ENCODE data around the gene GALNT10. TPM values are rescaled to one million over a fixed set of nuclear protein-coding genes. Genes with fewer than 3 reads are reported as not detected.

Gene GALNT10
- total and polyA plus RNA-seq, 2 of the 4 experiments (the other 2 are of a cell fraction): 46.2 to 67.0 TPM

DNA sequence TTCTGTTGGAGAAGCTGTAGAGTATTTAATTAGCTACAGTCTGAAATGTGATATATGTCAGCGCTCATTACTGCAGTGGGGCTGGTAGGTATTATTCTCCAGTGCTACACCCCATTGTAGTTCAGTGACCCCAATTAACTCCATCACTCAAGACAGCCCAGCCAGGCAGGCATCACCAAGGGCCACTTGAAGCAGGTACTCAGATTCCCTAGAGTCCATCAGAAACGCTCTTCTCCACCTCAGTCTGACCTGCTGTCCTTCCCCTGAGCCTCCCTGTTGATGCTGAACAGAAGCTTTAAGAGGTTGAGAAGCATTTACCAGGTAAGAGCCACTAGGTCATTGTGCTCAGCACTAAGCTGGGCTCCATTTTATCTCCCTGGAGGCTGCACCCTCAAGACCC, 71.8 kb downstream of the GALNT10 start:
- Histone ChIP-seq H2AFZ (replicated peaks; ENCODE audit: low read length, poor library complexity) (no peak overlapping the region), H3K27ac (ENCODE audit: insufficient read depth, low read length) (no peak overlapping the region), H4K8ac (ENCODE audit: low read depth in 2 of 2, low read length in 2 of 2) (no peak overlapping the region), H3K56ac (ENCODE audit: extremely low read depth, insufficient read depth, low read length) (no peak overlapping the region), H3K4me3 (ENCODE audit: insufficient read depth, low read depth, low read length) (no peak overlapping the region), H3K18ac (ENCODE audit: low read depth, low read length) (no peak overlapping the region), H3K4ac (ENCODE audit: low read depth, low read length) (no peak overlapping the region), H3K14ac (replicated peaks; ENCODE audit: low read depth, low read length) (no peak overlapping the region), H2BK120ac (ENCODE audit: low read depth, low read length) (no peak overlapping the region), H3K4me2 (ENCODE audit: low read depth, low read length) (no peak overlapping the region), H2BK15ac (ENCODE audit: low read depth, low read length) (no peak overlapping the region), H3K9ac (ENCODE audit: low read depth, low read length) (no peak overlapping the region), H2AK5ac (ENCODE audit: low read depth, low read length) (no peak overlapping the region), H3K4me1 (ENCODE audit: control insufficient read depth, insufficient read depth, low read length) (no peaks in the 10 kb centered on the region), H4K20me1 (ENCODE audit: insufficient read depth, low read length) (peaks cover 4% of the 10 kb centered on the region; the same call in 1 of the 2 replicates), H3K36me3 (ENCODE audit: control insufficient read depth, insufficient read depth, low read length) (peaks cover 5% of the 10 kb centered on the region; the same call in 1 of the 2 replicates), H3K9me1 (ENCODE audit: insufficient read depth, low read length) (peaks cover 7% of the 10 kb centered on the region; the same call in 1 of the 2 replicates), H3K27me3 (ENCODE audit: control insufficient read depth, insufficient read depth, low read length) (no peaks in the 10 kb centered on the region), H3K9me3 (ENCODE audit: control insufficient read depth, insufficient read depth, low read length) (no peaks in the 10 kb centered on the region), H2BK20ac (ENCODE audit: low read depth, low read length) (no peak overlapping the region), H2AK9ac (replicated peaks; ENCODE audit: low read depth, low read length, poor library complexity) (no peak overlapping the region), H2BK5ac (ENCODE audit: low read depth, low read length, poor library complexity, severe bottlenecking) (no peak overlapping the region), H3K23ac (ENCODE audit: low read depth, low read length) (no peak overlapping the region), H4K91ac (ENCODE audit: insufficient read depth, low read depth, low read length) (no peak overlapping the region), H4K5ac (ENCODE audit: low read depth, low read length) (no peak overlapping the region), H3K79me1 (ENCODE audit: low read depth in 1 of 2, low read length in 2 of 2) (peaks cover 14 to 56% of the 10 kb centered on the region in 2 experiments)
- ChIA-PET CTCF (interaction anchor here (0.6 kb wide), 1 partner anchor 101 kb away, joined by 4 read pairs; no protein-coding TSS in a partner anchor), POLR2A (ENCODE audit: unreplicated experiment) (no interaction called here)
- ATAC-seq (ENCODE audit: low read depth): no peak
- TF ChIP-seq, protein P1, sequence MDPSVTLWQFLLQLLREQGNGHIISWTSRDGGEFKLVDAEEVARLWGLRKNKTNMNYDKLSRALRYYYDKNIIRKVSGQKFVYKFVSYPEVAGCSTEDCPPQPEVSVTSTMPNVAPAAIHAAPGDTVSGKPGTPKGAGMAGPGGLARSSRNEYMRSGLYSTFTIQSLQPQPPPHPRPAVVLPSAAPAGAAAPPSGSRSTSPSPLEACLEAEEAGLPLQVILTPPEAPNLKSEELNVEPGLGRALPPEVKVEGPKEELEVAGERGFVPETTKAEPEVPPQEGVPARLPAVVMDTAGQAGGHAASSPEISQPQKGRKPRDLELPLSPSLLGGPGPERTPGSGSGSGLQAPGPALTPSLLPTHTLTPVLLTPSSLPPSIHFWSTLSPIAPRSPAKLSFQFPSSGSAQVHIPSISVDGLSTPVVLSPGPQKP (IDR thresholded peaks at IDR 0.05; ENCODE audit: borderline replicate concordance, low read depth, low read length): no peak
- no peak for TF ChIP-seq MAFK (IDR thresholded peaks at IDR 0.05; ENCODE audit: low read depth, low read length)
- in situ Hi-C loops (cut with MboI; ENCODE audit: low sequenced_read_pairs): no loop called here
- dilution Hi-C loops (cut with HindIII; ENCODE audit: low sequenced_read_pairs, unreplicated experiment): no loop called here
- no TSS peak for BruUV-seq (replicated peaks)
- no CpG with 5 or more reads among the region's 2 CpGs for WGBS, 2 experiments (ENCODE audit: extremely low coverage in 2 of 2, insufficient read length in 1 of 2)
- no peak for DNase-seq
- intact Hi-C loops (cut with micrococcal nuclease): no loop called here

All from IMR-90 (cell line).